Effector memory CD4-positive, alpha-beta T cell (primary cell): ENCODE measurements around the gene PLXNA4.

Experiments
- DNase-seq, 3 donors: peaks; one replicate each; pipeline ENCODE4 v3.0.0-alpha.2; 2020
- H3K27ac ChIP-seq: 2 replicates; pipeline ENCODE4 v1.7.0; 2013; ENCODE audit warnings: mild to moderate bottlenecking, low read length, moderate library complexity; ENCODE audit not compliant: insufficient read depth, poor library complexity, severe bottlenecking
- H3K27me3 ChIP-seq: replicated peaks from 2 replicates; pipeline ENCODE4 v1.7.0; 2013; ENCODE audit warnings: mild to moderate bottlenecking, low read length; ENCODE audit not compliant: insufficient read depth, control insufficient read depth, poor library complexity, severe bottlenecking
- H3K36me3 ChIP-seq: 2 replicates; pipeline ENCODE4 v1.7.0; 2013; ENCODE audit warnings: mild to moderate bottlenecking, low read length, moderate library complexity; ENCODE audit not compliant: control insufficient read depth, insufficient read depth
- H3K4me1 ChIP-seq: 2 replicates; pipeline ENCODE4 v1.7.0; 2013; ENCODE audit warnings: low read length, mild to moderate bottlenecking; ENCODE audit not compliant: control insufficient read depth, insufficient read depth, poor library complexity, severe bottlenecking
- H3K4me3 ChIP-seq: 2 replicates; pipeline ENCODE4 v1.7.0; 2013; ENCODE audit warnings: low read length, low read depth, mild to moderate bottlenecking; ENCODE audit not compliant: insufficient read depth, poor library complexity, severe bottlenecking
- H3K9me3 ChIP-seq: 2 replicates; pipeline ENCODE4 v1.7.0; 2013; ENCODE audit warnings: mild to moderate bottlenecking, low read length, moderate library complexity; ENCODE audit not compliant: control insufficient read depth

The PLXNA4 gene

GRCh38 chr7:132511921-132512320 lies 64.3 kb downstream of the PLXNA4 start:
- Histone ChIP-seq H3K4me1 (peaks cover 5% of the 10 kb centered on the region), H3K27me3 (no peaks in the 10 kb centered on the region), H3K36me3 (no peaks in the 10 kb centered on the region), H3K9me3 (no peaks in the 10 kb centered on the region), H3K4me3 (no peak overlapping the region), H3K27ac (no peak overlapping the region)
- DNase-seq = no peak

DNA sequence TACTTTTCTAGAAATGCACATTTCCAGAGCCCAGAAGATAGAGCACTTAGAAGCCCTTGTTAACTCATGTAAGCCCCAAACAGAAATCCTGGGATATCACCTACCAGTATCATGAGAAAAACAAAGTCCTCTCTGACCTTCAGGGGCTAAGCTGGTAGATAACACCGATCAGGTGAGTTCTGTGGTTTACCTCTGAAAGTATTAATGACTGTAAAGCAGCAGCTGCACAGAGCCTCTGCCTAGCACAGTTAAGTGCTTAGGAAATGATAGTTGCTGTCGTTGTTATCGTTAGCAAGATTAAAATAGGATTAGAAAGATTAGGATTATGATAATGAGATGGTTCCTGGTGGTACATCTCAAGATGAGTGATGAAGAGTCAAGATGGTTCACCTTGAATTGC lies 64.9 kb downstream of the PLXNA4 start:
- DNase-seq = no peak
- H3K27me3 ChIP-seq = no peaks in the 10 kb centered on the region

GRCh38 chr7:132509643-132510042 lies 66.6 kb downstream of the PLXNA4 start:
- H3K4me3 ChIP-seq = no peak overlapping the region
- H3K27ac ChIP-seq = no peak overlapping the region
- H3K27me3 ChIP-seq = no peaks in the 10 kb centered on the region
- H3K36me3 ChIP-seq = no peaks in the 10 kb centered on the region
- no peaks in the 10 kb centered on the region for H3K9me3 ChIP-seq
- H3K4me1 ChIP-seq = peaks cover 5% of the 10 kb centered on the region
- DNase-seq = no peak

More for the DNA sequence above, 64.9 kb downstream of the PLXNA4 start:
- Histone ChIP-seq H3K36me3 (no peaks in the 10 kb centered on the region), H3K4me3 (no peak overlapping the region), H3K27ac (no peak overlapping the region), H3K9me3 (no peaks in the 10 kb centered on the region), H3K4me1 (peaks cover 5% of the 10 kb centered on the region)

DNA sequence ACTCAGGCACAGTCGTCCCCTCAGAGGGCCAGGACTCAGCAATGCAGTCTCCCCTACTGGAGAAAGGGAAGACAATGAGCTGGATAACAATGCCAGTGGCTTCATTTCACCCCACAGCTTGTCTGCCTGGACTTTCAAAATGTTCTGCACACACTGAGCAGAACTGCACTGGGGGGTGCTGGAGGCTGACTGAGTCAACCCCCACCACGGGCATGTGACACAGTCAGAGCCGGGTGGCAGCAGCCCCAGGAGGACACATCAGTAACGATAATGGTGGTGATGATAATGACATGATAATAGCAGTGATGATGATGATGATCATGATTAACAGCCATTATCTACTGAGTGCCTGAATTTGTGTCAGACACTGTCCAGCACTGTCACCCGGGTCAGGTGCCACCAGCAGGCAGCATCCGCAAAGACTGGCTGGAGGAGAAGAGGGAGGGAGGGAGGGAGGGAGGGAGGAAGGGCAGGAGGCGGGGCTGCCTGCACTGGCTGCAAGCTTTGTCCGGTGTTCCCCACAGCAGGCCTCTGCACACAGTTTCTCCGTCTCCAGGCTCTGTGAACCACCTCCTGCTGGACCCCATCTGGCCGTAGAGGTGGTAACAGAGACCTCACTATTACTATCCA lies 67.4 kb downstream of the PLXNA4 start:
- no peaks in the 10 kb centered on the region for H3K9me3 ChIP-seq
- DNase-seq = no peak
- no peak overlapping the region for H3K27ac ChIP-seq
- no peak overlapping the region for H3K4me3 ChIP-seq
- H3K36me3 ChIP-seq = no peaks in the 10 kb centered on the region
- H3K27me3 ChIP-seq = no peaks in the 10 kb centered on the region
- H3K4me1 ChIP-seq = peaks cover 5% of the 10 kb centered on the region

GRCh38 chr7:132504852-132505251 lies 71.4 kb downstream of the PLXNA4 start:
- DNase-seq = no peak
- Histone ChIP-seq H3K36me3 (no peaks in the 10 kb centered on the region), H3K9me3 (no peaks in the 10 kb centered on the region), H3K4me1 (peaks cover 2% of the 10 kb centered on the region), H3K27me3 (no peaks in the 10 kb centered on the region), H3K27ac (no peak overlapping the region), H3K4me3 (no peak overlapping the region)

DNA sequence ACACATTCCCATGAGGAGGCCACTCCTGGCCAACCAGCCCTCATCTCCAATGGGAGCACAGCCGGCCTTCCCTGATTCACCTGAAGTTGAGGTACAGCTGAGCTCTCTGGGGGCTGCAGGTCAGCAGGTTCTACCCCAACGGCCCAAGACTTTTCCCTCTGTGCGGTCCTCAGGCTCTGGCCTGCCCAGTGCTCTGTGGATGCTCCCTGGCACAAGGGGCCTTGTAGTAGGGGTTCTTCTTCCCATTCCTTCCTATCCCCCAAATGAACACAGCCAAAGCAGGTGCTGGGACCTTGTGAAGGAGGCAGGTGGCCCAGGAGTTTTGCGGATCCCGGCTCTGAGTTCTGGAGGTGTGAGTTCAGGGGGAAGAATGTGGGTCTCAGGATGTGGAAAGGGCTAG lies 72.2 kb downstream of the PLXNA4 start:
- no peaks in the 10 kb centered on the region for H3K36me3 ChIP-seq
- no peaks in the 10 kb centered on the region for H3K27me3 ChIP-seq
- no peaks in the 10 kb centered on the region for H3K4me1 ChIP-seq
- no peak overlapping the region for H3K4me3 ChIP-seq
- DNase-seq = no peak
- H3K27ac ChIP-seq = no peak overlapping the region
- H3K9me3 ChIP-seq = no peaks in the 10 kb centered on the region

- DNase-seq = no peak
- H3K4me1 ChIP-seq = no peaks in the 10 kb centered on the region
- H3K27ac ChIP-seq = no peak overlapping the region
- H3K9me3 ChIP-seq = no peaks in the 10 kb centered on the region
- H3K36me3 ChIP-seq = no peaks in the 10 kb centered on the region
- no peak overlapping the region for H3K4me3 ChIP-seq
- no peaks in the 10 kb centered on the region for H3K27me3 ChIP-seq
These were observed 72.9 kb downstream of the PLXNA4 start for GRCh38 chr7:132503415-132503814.

GRCh38 chr7:132501956-132502355 lies 74.3 kb downstream of the PLXNA4 start:
- Histone ChIP-seq H3K36me3 (no peaks in the 10 kb centered on the region), H3K4me3 (no peak overlapping the region), H3K27ac (no peak overlapping the region), H3K9me3 (no peaks in the 10 kb centered on the region), H3K4me1 (no peaks in the 10 kb centered on the region), H3K27me3 (no peaks in the 10 kb centered on the region)
- DNase-seq = no peak

DNA sequence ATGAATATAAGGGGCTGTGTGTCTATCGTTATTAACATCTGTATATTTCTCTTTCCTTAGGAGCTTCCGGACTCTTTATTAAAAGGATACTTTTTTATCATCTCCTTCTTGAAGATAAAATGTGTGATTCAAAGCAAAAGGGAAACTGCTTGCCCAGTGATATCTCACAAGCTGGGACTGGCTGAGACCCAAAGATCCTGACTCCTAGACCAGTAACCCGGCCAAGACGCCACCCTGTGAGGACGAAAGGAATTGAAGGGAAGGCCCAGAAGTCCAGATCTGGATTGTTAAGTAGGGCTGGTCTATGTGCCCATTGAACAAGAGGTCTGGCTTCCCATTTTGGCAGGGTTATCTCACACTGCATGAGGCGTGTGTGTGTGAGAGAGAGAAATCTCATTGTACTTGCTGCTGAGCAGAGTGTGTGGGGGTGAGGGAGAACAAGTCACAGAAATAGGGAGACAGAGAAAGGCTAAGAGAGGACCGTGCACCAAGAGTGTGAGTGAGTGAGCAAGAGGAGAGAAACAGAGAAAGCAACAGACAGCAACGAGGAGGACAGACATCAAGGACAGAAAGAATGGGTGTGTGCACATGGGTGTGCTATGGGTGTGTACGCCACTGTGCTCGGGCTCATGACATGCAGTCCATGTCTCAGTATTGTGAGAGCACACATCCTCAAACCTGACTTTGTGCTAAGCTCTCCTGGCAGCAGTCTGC lies 75.4 kb downstream of the PLXNA4 start:
- no peak for DNase-seq
- H3K36me3 ChIP-seq = no peaks in the 10 kb centered on the region

GRCh38 chr7:132499487-132499886 lies 76.8 kb downstream of the PLXNA4 start:
- Histone ChIP-seq H3K27ac (no peak overlapping the region), H3K9me3 (no peaks in the 10 kb centered on the region), H3K36me3 (no peaks in the 10 kb centered on the region), H3K27me3 (no peaks in the 10 kb centered on the region), H3K4me1 (no peaks in the 10 kb centered on the region), H3K4me3 (no peak overlapping the region)
- DNase-seq = no peak

More for the DNA sequence above, 75.4 kb downstream of the PLXNA4 start:
- no peaks in the 10 kb centered on the region for H3K4me1 ChIP-seq
- H3K4me3 ChIP-seq = no peak overlapping the region
- H3K9me3 ChIP-seq = no peaks in the 10 kb centered on the region
- H3K27ac ChIP-seq = no peak overlapping the region
- H3K27me3 ChIP-seq = no peaks in the 10 kb centered on the region
